K562 (cell line): ENCODE results near the gene RYR1. TPM values are rescaled to one million over a fixed set of nuclear protein-coding genes. Genes with fewer than 3 reads are reported as not detected.

Experiments used
- ELF4 ChIP-seq: fragments of 450-650 bp; formaldehyde crosslinking; IDR thresholded peaks from 2 replicates; pipeline ENCODE4 v1.4.0; 2022; ENCODE audit warnings: missing genetic modification characterization
- RB1 ChIP-seq: fragments of 450-650 bp; IDR thresholded peaks from 2 replicates; pipeline ENCODE4 v1.6.1; 2017; ENCODE audit warnings: low read depth, mild to moderate bottlenecking
- RCOR1 ChIP-seq, 2 experiments: IDR thresholded peaks; 2 replicates each; pipeline ENCODE4 v1.6.1; 2012; ENCODE audit warnings: low read depth in 2 of 2, low read length in 2 of 2, borderline replicate concordance in 1 of 2, improper control_type of control experiment in 1 of 2
- SAFB2 ChIP-seq: fragments of 200-400 bp; formaldehyde crosslinking; IDR thresholded peaks from 2 replicates; pipeline ENCODE4 v1.6.1; 2018; ENCODE audit warnings: borderline replicate concordance, low read length, low read depth, moderate library complexity; ENCODE audit not compliant: severe bottlenecking
- ZNF57 ChIP-seq: fragments of 450-650 bp; formaldehyde crosslinking; IDR thresholded peaks from 2 replicates; pipeline ENCODE4 v1.4.0; 2020; ENCODE audit warnings: mild to moderate bottlenecking, moderate library complexity
- polyA plus RNA-seq, 8 experiments: library from polyadenylated mRNA; depleted of rRNA in 4 of 8; stranded (reverse) in 5 of 8; unstranded in 3 of 8; fragments of >200 nt; fragmentation: Nextera tagmentation in 2 of 8; fragmentation: Illumina TruSeq in 1 of 8; extraction: Ambion mirVana in 2 of 8; extraction: Trizol in 1 of 8; gene quantifications; 2 replicates each; pipeline versions ENCODE4 v1.2.1 to v1.2.3, GENCODE V29; 2011 to 2014; ENCODE audit warnings: inconsistent platforms in 1 of 8, missing spikeins in 1 of 8
- total RNA-seq, 7 experiments: library from RNA; depleted of rRNA in 6 of 7; stranded (reverse); fragments of >200 nt in 6 of 7; fragmentation: Illumina TruSeq in 2 of 7; extraction: Trizol in 2 of 7; gene quantifications; 2 replicates each; pipeline versions ENCODE4 v1.2.1 to v1.2.3, GENCODE V29; 2011 to 2021; ENCODE audit warnings: low replicate concordance in 1 of 7
- TF ChIP-seq, protein P1 (sequence below): fragments of 250-450 bp; sonication (Bioruptor Pico); IDR thresholded peaks from 2 replicates; pipeline ENCODE4 v1.4.0; 2020

RYR1 gene
- total and polyA plus RNA-seq, 9 of the 15 experiments (the other 6 are each of a cell fraction or from before 2014, with no cell fraction given) = 0.11 to 7.4 (median 3.7) TPM

DNA sequence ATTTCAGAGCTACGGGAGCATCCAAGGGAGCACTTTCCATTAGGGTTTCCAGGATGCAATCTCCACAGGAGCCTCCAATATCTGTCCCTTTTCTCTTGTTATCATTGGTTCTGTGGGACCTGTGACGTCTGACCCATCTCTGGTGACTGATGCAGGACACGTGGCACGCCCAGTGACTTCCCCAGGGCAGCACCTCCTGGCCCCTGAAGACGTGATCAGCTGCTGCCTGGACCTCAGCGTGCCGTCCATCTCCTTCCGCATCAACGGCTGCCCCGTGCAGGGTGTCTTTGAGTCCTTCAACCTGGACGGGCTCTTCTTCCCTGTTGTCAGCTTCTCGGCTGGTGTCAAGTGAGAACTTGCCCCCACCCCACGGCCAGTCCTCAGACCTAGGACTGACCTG lies 25.5 kb downstream of the RYR1 start (continued):
- TF ChIP-seq, protein P1, sequence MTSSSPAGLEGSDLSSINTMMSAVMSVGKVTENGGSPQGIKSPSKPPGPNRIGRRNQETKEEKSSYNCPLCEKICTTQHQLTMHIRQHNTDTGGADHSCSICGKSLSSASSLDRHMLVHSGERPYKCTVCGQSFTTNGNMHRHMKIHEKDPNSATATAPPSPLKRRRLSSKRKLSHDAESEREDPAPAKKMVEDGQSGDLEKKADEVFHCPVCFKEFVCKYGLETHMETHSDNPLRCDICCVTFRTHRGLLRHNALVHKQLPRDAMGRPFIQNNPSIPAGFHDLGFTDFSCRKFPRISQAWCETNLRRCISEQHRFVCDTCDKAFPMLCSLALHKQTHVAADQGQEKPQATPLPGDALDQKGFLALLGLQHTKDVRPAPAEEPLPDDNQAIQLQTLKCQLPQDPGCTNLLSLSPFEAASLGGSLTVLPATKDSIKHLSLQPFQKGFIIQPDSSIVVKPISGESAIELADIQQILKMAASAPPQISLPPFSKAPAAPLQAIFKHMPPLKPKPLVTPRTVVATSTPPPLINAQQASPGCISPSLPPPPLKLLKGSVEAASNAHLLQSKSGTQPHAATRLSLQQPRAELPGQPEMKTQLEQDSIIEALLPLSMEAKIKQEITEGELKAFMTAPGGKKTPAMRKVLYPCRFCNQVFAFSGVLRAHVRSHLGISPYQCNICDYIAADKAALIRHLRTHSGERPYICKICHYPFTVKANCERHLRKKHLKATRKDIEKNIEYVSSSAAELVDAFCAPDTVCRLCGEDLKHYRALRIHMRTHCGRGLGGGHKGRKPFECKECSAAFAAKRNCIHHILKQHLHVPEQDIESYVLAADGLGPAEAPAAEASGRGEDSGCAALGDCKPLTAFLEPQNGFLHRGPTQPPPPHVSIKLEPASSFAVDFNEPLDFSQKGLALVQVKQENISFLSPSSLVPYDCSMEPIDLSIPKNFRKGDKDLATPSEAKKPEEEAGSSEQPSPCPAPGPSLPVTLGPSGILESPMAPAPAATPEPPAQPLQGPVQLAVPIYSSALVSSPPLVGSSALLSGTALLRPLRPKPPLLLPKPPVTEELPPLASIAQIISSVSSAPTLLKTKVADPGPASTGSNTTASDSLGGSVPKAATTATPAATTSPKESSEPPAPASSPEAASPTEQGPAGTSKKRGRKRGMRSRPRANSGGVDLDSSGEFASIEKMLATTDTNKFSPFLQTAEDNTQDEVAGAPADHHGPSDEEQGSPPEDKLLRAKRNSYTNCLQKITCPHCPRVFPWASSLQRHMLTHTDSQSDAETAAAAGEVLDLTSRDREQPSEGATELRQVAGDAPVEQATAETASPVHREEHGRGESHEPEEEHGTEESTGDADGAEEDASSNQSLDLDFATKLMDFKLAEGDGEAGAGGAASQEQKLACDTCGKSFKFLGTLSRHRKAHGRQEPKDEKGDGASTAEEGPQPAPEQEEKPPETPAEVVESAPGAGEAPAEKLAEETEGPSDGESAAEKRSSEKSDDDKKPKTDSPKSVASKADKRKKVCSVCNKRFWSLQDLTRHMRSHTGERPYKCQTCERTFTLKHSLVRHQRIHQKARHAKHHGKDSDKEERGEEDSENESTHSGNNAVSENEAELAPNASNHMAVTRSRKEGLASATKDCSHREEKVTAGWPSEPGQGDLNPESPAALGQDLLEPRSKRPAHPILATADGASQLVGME = no peak
- TF ChIP-seq ZNF57 (CRISPR knock-in tag) (no peak), RB1 (no peak), ELF4 (CRISPR knock-in tag) (no peak), RCOR1 (IDR thresholded peaks at IDR 0.05; ENCODE audit: borderline replicate concordance in 1 of 2, low read depth in 2 of 2, low read length in 2 of 2) (no peak), SAFB2 (no peak)
